T-helper 22 cell (primary cell): ENCODE results near the gene CPLANE1.
"Not testable (repeated sequence)": the region's sequence is repeated elsewhere in the genome, so short reads cannot be mapped to it uniquely, and the experiment has no call there.

Experiments
- DNase-seq: peaks from one replicate; pipeline ENCODE4 v3.0.0-alpha.2; 2020; ENCODE audit warnings: low read depth

The CPLANE1 gene

GRCh38 chr5:37248970-37249814 is at the start of gene CPLANE1:
CPLANE1 (minus strand) TSS chr5:37249376; CDS start chr5:37247698, 1,678 bp downstream.
- peak; percentile 13 for DNase-seq

- DNase-seq: not testable (repeated sequence)
Measured at GRCh38 chr5:37296313-37296712, 47.1 kb upstream of the CPLANE1 start.

GRCh38 chr5:37283214-37283820 is 34.1 kb upstream of the CPLANE1 start:
- no peak for DNase-seq

GRCh38 chr5:37275511-37275910 is 26.3 kb upstream of the CPLANE1 start:
- no peak for DNase-seq

GRCh38 chr5:37272511-37272910 is 23.3 kb upstream of the CPLANE1 start:
- DNase-seq: no peak

- DNase-seq: not testable (repeated sequence)
Measured at GRCh38 chr5:37268100-37268499, 18.9 kb upstream of the CPLANE1 start.

GRCh38 chr5:37255774-37256358 is 6.7 kb upstream of the CPLANE1 start:
- no peak for DNase-seq

GRCh38 chr5:37254581-37254980 is 5.4 kb upstream of the CPLANE1 start:
- no peak for DNase-seq

- DNase-seq: no peak
Measured at GRCh38 chr5:37251665-37252064, 2.5 kb upstream of the CPLANE1 start.

- DNase-seq: no peak
Measured at GRCh38 chr5:37249815-37250164, 614 bp upstream of the CPLANE1 start.

GRCh38 chr5:37248421-37248969 is 681 bp downstream of the CPLANE1 start:
- DNase-seq: no peak

GRCh38 chr5:37247496-37247895 is 1.7 kb downstream of the CPLANE1 start:
- no peak for DNase-seq

- no peak for DNase-seq
Measured at GRCh38 chr5:37247036-37247435, 2.1 kb downstream of the CPLANE1 start.

- no peak for DNase-seq
Measured at GRCh38 chr5:37234288-37234687, 14.9 kb downstream of the CPLANE1 start.

GRCh38 chr5:37226377-37226776 is 22.8 kb downstream of the CPLANE1 start:
- no peak for DNase-seq

- no peak for DNase-seq
Measured at GRCh38 chr5:37222181-37222580, 27.0 kb downstream of the CPLANE1 start.

GRCh38 chr5:37220426-37220825 is 28.8 kb downstream of the CPLANE1 start:
- not testable (repeated sequence) for DNase-seq

- not testable (repeated sequence) for DNase-seq
Measured at GRCh38 chr5:37219384-37219783, 29.8 kb downstream of the CPLANE1 start.

GRCh38 chr5:37217976-37218375 is 31.2 kb downstream of the CPLANE1 start:
- no peak for DNase-seq

GRCh38 chr5:37214550-37214949 is 34.6 kb downstream of the CPLANE1 start:
- no peak for DNase-seq

GRCh38 chr5:37212096-37212495 is 37.1 kb downstream of the CPLANE1 start:
- DNase-seq: no peak

- no peak for DNase-seq
Measured at GRCh38 chr5:37211661-37212060, 37.5 kb downstream of the CPLANE1 start.
